Measurements from ENCODE around the gene CAMK4.

GRCh38 chr5:111201705-111202104 lies 22.5 kb upstream of the CAMK4 start:
- TF ChIP-seq CTCF (IDR thresholded peaks at IDR 0.05): no peak
- no peak for TF ChIP-seq POLR2A (IDR thresholded peaks at IDR 0.05)
